CD1c-positive myeloid dendritic cell (primary cell): ENCODE results near the gene GLRX.
"Not testable (repeated sequence)": the region's sequence is repeated elsewhere in the genome, so short reads cannot be mapped to it uniquely, and the experiment has no call there.

Experiments
- DNase-seq: peaks from one replicate; pipeline ENCODE4 v3.0.0-alpha.2; 2016; ENCODE audit errors: extremely low spot score

Gene GLRX

DNA sequence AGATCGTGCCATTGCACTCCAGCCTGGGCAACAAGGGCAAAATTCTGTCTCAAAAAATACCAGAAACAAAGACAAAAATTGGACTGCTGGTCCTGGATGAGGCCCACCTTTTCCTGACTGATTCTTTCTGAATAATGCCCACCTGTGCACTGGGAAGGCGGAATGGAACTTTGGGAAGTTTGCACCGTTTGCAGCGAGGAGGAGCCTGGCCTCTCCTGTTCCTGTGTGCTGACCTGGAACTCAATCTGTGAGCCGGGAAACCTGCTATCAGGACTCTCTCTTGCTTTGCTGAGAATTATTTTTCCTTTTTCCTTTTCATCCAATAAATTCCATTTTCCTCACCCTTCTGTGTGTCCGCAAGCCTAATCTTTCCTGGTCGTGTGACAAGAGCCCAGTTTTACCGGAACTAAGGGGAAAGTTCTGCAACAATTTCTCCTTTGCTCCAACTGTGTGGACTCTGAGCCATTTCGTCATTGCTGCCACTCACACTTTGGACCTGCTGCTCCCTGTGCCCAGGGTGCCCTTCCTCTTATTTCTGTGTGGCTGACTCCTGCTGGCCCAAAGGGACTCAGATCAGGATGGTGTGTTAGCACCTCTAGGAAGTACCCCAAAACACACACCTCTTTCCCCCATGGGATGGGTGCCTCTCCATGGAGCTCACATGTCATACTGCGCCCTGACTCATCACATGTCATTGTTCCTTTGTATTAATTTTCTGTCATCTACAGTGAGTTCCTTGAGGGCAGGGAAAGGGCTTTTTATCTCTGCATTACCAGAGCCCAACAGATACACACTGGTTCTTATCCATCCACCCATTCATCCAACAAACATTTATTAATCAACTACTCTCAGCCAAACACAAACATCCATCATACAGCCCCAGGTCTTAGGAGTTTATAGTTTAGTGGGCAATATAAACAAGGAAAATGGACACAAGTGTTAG lies 4.7 kb upstream of the GLRX start:
- DNase-seq, result peak; percentile 72

GRCh38 chr5:95825495-95825894 lies 3.0 kb upstream of the GLRX start:
- DNase-seq, result no peak

- no peak for DNase-seq
Observed at GRCh38 chr5:95824747-95825146, 2.2 kb upstream of the GLRX start.

- DNase-seq, result peak; percentile 92
Observed at GRCh38 chr5:95823738-95824609, 1.4 kb upstream of the GLRX start.

- no peak for DNase-seq
Observed at GRCh38 chr5:95823218-95823737, 752 bp upstream of the GLRX start.

DNA sequence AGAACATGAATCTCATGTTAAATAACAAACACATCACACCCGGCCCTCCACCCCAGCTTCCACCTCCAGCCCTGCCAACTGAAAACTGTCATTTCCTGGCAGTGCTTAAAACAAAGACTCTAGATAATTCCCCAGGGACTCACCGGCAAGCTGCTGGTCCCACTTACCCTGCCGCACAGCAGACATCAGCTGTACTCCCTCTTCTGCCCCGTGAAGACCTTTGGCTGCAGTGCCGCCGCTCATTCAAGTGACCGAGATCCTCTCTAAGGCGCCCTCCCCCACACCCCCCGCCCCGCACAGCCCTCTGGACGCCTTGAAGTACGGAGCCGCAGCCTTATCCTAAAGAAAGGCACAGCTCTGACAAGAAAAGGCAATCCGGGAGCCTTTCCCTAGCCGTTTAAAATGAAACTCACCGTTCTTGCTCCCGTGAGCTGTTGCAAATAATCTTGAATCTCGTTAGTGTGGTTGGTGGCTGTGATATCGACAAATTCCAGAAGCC lies 434 bp downstream of the GLRX start:
- peak; percentile 59 for DNase-seq

DNA sequence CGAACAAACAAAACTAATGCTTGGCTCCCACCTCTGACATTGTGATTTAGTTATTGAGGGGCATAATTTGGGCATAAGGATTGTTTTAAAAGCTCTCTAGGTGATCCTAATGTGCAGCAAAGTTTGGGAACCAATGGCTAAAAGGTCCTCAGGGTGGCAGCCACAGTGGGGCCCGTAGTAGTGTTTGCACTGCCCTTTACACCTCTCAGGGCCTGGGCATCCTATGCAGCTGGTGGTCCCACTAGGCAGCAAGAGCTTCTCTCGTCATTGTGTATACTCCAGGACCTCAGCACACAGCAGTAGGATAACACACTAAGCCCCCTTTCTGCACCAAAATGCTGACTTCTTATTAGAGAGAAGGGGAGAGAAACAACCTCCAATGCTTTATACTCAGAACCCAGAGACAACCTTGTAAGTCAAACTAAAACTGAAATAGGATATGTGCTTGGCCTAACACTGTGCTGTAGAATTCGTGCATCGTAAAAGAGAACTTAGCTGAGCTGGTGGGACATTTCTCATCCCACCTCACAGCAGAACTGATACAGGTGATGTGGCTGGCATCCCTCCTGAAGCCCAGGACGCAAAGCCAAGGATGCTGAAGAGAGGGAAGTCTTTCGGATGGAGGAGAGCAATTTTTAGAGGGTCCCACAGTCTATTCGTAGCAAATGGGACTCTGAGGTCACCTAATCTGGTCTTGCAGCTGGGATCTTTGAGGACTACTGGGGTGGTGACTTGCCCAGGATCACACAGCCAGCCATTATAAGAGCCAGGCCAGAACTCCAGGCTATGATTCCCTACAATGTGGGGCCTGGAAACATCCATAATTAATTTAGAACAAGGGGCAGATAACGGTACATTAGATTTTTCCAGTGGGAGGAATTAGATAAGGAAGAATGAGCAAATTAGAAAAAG lies 1.2 kb downstream of the GLRX start:
- DNase-seq, result no peak

DNA sequence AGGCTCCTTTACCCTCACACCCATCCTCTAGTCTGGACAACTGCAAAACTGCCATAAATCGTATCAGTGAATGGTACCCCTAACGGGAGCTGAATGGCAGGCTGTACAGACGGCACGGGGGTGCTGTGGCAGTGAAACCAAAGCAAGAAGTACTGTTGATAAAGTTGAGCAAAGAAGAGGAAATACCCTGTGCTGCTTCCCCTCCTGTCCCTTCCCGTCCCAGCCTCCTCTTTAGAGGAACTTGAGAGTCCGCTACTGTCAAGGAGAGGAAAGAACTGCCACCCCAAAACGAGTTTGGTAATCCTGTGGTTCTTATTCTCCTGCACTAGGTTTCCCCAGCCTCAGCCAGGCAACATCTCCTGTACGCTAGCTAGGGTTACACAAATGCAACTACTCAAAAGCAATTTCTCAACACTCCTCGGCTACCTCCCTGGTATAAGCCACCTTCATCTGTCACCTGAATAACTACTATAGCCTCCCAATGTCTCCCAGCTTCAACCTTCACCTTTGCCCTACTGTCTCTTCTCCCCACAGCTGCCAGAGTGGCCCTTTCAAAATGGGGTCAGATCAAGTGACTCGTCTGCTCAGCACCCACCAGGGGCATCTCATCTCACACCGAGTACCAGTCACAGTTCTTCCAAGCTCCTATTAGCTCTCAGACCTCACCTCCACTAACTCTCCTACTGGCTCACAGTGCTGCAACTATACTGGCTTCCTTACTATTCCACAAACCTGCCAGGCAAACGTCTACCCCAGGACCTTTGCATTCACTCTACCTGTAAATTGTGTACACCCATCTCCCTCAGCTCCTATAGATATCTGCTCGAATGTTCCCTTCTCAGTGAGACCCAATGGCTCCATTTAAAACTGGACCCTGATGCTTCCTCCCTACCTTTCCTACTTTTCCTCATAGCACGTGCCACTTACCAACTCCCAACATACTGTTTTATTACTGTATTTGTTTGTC lies 4.1 kb downstream of the GLRX start:
- peak; percentile 93 for DNase-seq

GRCh38 chr5:95817430-95817829 lies 5.1 kb downstream of the GLRX start:
- peak; percentile 45 for DNase-seq

DNA sequence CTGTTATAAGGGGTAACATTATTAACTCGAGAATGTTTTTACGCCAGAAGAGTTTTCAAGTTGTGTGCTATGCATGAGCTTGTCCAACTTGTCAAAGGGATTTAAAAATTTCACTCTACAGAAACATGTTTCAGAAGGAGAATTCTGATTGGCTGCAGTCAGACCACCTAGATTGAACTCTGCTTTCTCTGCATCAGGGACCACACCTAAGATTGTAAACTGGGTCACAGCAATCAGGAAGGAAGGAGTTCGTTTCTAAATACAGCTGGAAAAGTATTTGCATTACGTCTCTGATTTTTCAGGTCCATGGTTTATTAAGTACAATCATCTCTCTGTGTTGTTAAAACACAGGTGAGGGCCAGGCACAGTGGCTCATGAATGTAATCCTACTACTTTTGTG lies 5.8 kb downstream of the GLRX start:
- no peak for DNase-seq

GRCh38 chr5:95816341-95816740 lies 6.2 kb downstream of the GLRX start:
- DNase-seq, result no peak

GRCh38 chr5:95815155-95815729 lies 7.3 kb downstream of the GLRX start:
- no peak for DNase-seq

DNA sequence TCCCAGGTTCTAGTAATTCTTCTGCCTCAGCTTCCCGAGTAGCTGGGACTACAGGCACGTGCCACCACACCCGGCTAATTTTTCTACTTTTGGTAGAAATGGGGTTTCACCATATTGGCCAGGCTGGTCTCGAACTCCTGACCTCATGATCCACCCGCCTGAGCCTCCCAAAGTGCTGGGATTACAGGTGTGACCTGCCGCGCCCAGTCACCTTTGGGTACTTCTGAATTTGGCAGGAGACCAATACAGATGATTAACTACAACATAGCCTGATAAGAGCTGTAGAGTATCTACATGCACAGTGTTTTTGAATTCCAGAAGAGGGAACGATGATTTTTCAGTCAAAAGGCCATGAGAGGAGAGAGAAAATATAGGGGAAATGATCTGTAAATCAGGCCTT lies 9.5 kb downstream of the GLRX start:
- not testable (repeated sequence) for DNase-seq

- no peak for DNase-seq
Observed at GRCh38 chr5:95812074-95812471, 10.5 kb downstream of the GLRX start.

DNA sequence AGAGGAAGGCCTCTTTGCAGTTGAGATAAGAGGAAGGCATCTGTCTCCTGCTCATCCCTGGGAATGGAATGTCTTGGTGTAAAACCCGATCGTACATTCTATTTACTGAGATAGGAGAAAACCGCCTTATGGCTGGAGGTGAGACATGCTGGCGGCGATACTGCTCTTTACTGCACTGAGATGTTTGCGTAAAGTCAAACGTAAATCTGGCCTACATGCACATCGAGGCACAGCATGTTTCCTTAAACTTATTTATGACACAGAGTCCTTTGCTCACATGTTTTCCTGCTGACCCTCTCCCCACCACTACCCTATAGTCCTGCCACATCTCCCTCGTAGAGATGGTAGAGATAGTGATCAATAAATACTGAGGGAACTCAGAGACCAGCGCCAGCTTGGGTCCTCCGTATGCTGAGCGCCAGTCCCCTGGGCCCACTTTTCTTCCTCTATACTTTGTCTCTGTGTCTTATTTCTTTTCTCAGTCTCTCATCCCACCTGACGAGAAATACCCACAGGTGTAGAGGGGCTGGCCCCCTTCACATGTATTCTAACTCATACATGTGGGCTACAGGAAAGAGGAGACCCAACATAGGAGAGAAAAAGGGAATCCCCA lies 11.0 kb downstream of the GLRX start:
- DNase-seq, result not testable (repeated sequence)

GRCh38 chr5:95811126-95811423 lies 11.5 kb downstream of the GLRX start:
- not testable (repeated sequence) for DNase-seq

GRCh38 chr5:95810305-95811125 lies 12.0 kb downstream of the GLRX start:
- DNase-seq, result no peak

GRCh38 chr5:95809414-95809960 lies 13.0 kb downstream of the GLRX start:
- DNase-seq, result no peak
